Measurements from ENCODE around the gene MRPL32.

The MRPL32 gene

GRCh38 chr7:42964849-42965805 lies 33.0 kb downstream of the MRPL32 start:
- Histone ChIP-seq H3K27ac (ENCODE audit: low read depth, low read length) (no peak overlapping the region), H3K4me2 (ENCODE audit: low read depth, low read length, poor library complexity, severe bottlenecking) (no peak overlapping the region), H3K9ac (ENCODE audit: low read length) (no peak overlapping the region)

GRCh38 chr7:42967391-42967790 lies 35.2 kb downstream of the MRPL32 start:
- TF ChIP-seq EZH2phosphoT487 (conservative IDR thresholded peaks at IDR 0.05; ENCODE audit: low read length) (no peak), CTCF (IDR thresholded peaks at IDR 0.05; ENCODE audit: insufficient read depth, low read length, poor library complexity, severe bottlenecking) (no peak)

More at GRCh38 chr7:42964849-42965805, 33.0 kb downstream of the MRPL32 start:
- Histone ChIP-seq H3K79me2 (ENCODE audit: insufficient read depth, low read length) (no peaks in the 10 kb centered on the region), H3K9me2 (replicated peaks; ENCODE audit: insufficient read depth, low read length) (no peaks in the 10 kb centered on the region), H4K20me1 (ENCODE audit: low read depth, low read length) (no peaks in the 10 kb centered on the region), H3K9me3 (ENCODE audit: insufficient read depth, low read length) (no peaks in the 10 kb centered on the region), H3K27me3 (ENCODE audit: low read length) (no peaks in the 10 kb centered on the region), H2AFZ (ENCODE audit: low read depth, low read length, severe bottlenecking) (no peak overlapping the region), H3K4me3 (ENCODE audit: insufficient read depth, low read length, poor library complexity, severe bottlenecking) (no peak overlapping the region), H3K36me3 (ENCODE audit: low read length) (no peaks in the 10 kb centered on the region), H3F3A (ENCODE audit: insufficient read depth) (no peaks in the 10 kb centered on the region)
- no peak for TF ChIP-seq EZH2phosphoT487 (conservative IDR thresholded peaks at IDR 0.05; ENCODE audit: low read length)
- TF ChIP-seq CTCF (IDR thresholded peaks at IDR 0.05; ENCODE audit: insufficient read depth, low read length, poor library complexity, severe bottlenecking): no peak

GRCh38 chr7:42972699-42973500 lies 40.7 kb downstream of the MRPL32 start:
- Histone ChIP-seq H3K27ac (ENCODE audit: low read depth, low read length) (no peak overlapping the region), H3K4me2 (ENCODE audit: low read depth, low read length, poor library complexity, severe bottlenecking) (no peak overlapping the region), H3K9me3 (ENCODE audit: insufficient read depth, low read length) (no peaks in the 10 kb centered on the region), H3K4me3 (ENCODE audit: insufficient read depth, low read length, poor library complexity, severe bottlenecking) (no peak overlapping the region), H3K79me2 (ENCODE audit: insufficient read depth, low read length) (no peaks in the 10 kb centered on the region), H3K9me2 (replicated peaks; ENCODE audit: insufficient read depth, low read length) (no peaks in the 10 kb centered on the region), H3K36me3 (ENCODE audit: low read length) (no peaks in the 10 kb centered on the region), H2AFZ (ENCODE audit: low read depth, low read length, severe bottlenecking) (no peak overlapping the region), H3K27me3 (ENCODE audit: low read length) (no peaks in the 10 kb centered on the region), H3F3A (ENCODE audit: insufficient read depth) (no peaks in the 10 kb centered on the region), H4K20me1 (ENCODE audit: low read depth, low read length) (no peaks in the 10 kb centered on the region), H3K9ac (ENCODE audit: low read length) (no peak overlapping the region)
- TF ChIP-seq EZH2phosphoT487 (conservative IDR thresholded peaks at IDR 0.05; ENCODE audit: low read length) (no peak), CTCF (IDR thresholded peaks at IDR 0.05; ENCODE audit: insufficient read depth, low read length, poor library complexity, severe bottlenecking) (no peak)

More at GRCh38 chr7:42967391-42967790, 35.2 kb downstream of the MRPL32 start:
- no peak overlapping the region for H3K9ac ChIP-seq (ENCODE audit: low read length)
- H3K27ac ChIP-seq (ENCODE audit: low read depth, low read length): no peak overlapping the region
- H4K20me1 ChIP-seq (ENCODE audit: low read depth, low read length): no peaks in the 10 kb centered on the region
- H3F3A ChIP-seq (ENCODE audit: insufficient read depth): no peaks in the 10 kb centered on the region
- H3K79me2 ChIP-seq (ENCODE audit: insufficient read depth, low read length): no peaks in the 10 kb centered on the region
- no peaks in the 10 kb centered on the region for H3K36me3 ChIP-seq (ENCODE audit: low read length)
- H3K9me3 ChIP-seq (ENCODE audit: insufficient read depth, low read length): no peaks in the 10 kb centered on the region
- no peaks in the 10 kb centered on the region for H3K27me3 ChIP-seq (ENCODE audit: low read length)
- no peak overlapping the region for H3K4me2 ChIP-seq (ENCODE audit: low read depth, low read length, poor library complexity, severe bottlenecking)
- H3K9me2 ChIP-seq (replicated peaks; ENCODE audit: insufficient read depth, low read length): no peaks in the 10 kb centered on the region
- no peak overlapping the region for H3K4me3 ChIP-seq (ENCODE audit: insufficient read depth, low read length, poor library complexity, severe bottlenecking)
- H2AFZ ChIP-seq (ENCODE audit: low read depth, low read length, severe bottlenecking): no peak overlapping the region
